ENCODE measurements around the gene MCM5.
A peak's percentile ranks its signal among the peaks of the same experiment; 100 is the strongest.
"Not testable (repeated sequence)": the region's sequence is repeated elsewhere in the genome, so short reads cannot be mapped to it uniquely, and the experiment has no call there.

MCM5 gene

GRCh38 chr22:35379146-35379993 is 20.6 kb upstream of the MCM5 start:
- no peak for DNase-seq

GRCh38 chr22:35380013-35380412 is 19.9 kb upstream of the MCM5 start:
- no peak for DNase-seq

- DNase-seq = peak; percentile 92
Measured at GRCh38 chr22:35380537-35381423, 19.2 kb upstream of the MCM5 start, which contains the start of gene HMOX1. TSS of gene HMOX1 (plus strand) at chr22:35381096. CDS start at chr22:35381174, 78 bp downstream.

DNA sequence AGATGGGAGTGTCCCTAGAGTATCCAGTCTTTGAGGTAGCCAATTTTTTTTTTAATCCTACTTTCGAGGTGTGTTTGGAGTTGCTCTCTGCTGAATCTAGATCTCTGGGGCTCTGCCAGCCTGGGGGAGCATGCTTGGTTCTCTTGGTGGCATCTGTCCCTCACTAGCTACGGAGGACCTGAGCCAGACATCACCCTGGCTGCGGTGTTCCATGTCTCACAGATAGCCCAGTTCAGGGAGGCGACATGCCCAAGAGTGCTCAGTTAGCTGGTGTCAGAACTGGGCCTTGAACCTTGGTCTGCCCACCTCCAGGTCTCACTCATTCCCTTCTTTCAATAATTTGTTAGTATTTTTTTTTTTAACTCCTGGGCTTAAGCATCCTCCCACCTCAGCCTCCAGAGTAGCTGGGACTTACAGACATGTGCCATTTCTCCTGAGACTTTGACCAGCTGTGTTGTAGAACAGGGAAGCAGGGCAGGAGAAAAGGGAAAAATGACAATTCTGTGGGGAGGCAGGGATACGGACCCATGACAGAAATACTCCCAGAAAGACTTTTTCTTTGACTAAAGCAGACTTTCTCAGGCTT is 18.4 kb upstream of the MCM5 start:
- no peak for DNase-seq

DNA sequence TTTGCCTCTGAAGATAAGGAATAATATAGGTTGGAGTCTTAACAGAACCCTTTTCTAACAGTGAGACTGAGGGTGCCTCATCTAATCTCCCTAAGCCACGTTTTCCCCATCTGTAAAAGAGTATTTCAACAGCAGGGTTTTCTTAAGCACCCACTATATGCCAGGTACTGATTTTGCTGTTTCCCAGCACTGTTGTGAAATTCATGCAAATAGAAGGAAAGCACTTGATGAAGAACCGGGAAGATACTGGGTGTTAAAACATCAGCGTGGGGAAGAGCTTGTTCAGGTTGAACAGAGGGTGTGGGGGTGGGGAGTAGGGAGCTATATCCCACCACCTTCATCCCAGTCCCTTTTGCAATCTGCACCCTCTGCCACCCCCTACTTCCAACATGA is 16.3 kb upstream of the MCM5 start:
- no peak for DNase-seq

DNA sequence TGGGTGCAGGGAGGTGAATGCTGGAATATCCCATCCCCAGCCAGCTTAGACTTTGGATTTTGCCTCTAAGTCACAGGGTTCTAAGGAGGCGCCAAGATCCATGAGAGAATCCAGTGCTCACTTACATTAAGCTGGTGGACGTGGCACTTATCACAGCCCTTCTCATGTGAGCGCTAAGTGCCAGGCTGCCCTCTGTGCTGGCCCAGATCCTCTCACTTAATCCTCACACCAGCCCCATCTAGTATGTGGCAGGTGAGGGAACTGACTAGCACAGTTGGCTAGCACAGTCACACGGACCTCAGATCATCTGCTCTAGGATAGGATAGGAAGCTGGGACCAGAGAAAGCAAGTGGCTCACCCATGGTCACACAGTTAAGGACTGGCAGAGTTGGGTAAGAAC is 15.4 kb upstream of the MCM5 start:
- no peak for DNase-seq

- DNase-seq = no peak
Measured at GRCh38 chr22:35384975-35385588, 14.9 kb upstream of the MCM5 start.

DNA sequence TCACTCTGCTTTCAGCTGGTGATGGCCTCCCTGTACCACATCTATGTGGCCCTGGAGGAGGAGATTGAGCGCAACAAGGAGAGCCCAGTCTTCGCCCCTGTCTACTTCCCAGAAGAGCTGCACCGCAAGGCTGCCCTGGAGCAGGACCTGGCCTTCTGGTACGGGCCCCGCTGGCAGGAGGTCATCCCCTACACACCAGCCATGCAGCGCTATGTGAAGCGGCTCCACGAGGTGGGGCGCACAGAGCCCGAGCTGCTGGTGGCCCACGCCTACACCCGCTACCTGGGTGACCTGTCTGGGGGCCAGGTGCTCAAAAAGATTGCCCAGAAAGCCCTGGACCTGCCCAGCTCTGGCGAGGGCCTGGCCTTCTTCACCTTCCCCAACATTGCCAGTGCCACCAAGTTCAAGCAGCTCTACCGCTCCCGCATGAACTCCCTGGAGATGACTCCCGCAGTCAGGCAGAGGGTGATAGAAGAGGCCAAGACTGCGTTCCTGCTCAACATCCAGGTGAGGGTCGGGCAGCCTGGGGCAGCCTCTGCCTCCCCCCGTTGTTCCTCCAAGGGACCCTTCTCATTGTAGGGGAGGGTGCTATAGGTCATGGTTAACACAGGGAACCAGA is 13.2 kb upstream of the MCM5 start:
- DNase-seq = no peak

DNA sequence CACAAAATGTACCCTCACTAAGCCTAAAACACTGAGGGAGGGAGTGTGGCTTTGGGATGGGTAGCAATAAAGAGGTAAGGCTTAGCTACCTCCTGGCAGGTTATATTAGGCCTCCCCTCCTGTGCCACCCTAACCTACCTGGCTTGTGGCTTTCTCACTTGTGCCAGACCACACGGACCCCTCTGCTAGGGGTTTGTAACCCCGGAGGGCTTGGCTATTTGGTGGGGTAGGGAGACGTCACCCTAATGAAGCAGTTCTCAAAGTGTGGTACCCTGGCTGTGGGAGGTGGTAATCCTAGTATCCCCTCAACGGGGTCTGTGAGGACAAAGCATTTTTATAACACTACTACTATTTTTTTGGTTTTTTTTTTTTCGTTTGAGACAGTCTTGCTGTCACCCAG is 9.0 kb upstream of the MCM5 start:
- DNase-seq = no peak

DNA sequence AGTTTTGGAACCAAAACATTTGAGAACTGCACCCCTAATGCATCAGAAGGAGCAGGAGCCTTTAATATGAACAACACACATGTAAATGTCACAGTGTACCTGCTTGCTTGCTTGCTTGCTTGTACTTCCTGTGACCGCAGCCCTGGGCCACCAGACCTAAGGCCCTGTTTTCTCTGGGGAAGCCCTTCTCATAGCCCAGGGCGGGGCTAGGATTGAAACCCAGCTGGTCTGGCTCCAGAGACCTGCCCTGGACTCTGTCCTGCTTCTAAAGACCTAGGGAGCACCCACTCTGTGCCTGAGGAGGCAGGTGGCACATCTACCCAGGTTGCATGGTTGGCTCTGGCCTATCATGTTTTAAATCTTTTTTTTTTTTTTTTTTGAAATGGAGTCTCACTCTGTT is 7.6 kb upstream of the MCM5 start:
- DNase-seq = no peak

DNA sequence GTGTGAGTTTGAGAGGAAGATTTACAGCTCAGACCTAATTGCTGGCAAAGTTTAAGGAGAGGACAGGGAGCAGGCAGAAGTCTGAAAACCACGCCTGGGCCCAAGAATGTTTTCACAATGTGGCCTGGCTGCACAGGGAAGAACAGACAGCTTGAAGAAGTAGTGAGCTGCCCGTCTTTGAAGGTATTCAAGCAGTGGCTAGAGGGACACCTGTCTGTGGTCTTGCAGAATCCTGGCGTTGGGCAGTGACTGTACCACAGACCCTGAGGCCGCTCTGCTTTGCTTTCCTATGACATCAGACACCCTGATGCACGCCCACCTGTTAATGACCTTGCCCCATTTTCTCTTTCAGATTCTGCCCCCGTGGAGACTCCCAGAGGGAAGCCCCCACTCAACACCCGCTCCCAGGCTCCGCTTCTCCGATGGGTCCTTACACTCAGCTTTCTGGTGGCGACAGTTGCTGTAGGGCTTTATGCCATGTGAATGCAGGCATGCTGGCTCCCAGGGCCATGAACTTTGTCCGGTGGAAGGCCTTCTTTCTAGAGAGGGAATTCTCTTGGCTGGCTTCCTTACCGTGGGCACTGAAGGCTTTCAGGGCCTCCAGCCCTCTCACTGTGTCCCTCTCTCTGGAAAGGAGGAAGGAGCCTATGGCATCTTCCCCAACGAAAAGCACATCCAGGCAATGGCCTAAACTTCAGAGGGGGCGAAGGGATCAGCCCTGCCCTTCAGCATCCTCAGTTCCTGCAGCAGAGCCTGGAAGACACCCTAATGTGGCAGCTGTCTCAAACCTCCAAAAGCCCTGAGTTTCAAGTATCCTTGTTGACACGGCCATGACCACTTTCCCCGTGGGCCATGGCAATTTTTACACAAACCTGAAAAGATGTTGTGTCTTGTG is 6.6 kb upstream of the MCM5 start:
- DNase-seq = no peak

- no peak for DNase-seq
Measured at GRCh38 chr22:35394011-35394312, 6.0 kb upstream of the MCM5 start.

- no peak for DNase-seq
Measured at GRCh38 chr22:35394810-35395563, 5.0 kb upstream of the MCM5 start.

DNA sequence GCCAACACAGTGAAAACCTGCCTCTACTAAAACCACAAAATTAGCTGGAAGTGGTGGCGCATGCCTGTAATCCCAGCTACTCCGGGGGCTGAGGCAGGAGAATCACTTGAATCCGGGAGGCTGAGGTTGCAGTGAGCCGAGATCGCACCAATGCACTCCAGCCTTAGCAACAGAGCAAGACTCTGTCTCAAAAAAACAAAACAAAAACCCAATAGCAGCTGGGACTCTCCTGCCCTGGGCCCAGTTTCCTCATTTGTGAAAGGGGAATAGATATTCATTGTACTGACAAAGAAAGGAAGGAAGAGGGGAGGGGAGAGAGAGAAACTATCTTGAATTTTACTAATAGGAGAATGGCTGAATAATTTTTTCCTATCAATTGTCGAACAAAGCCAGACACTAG is 3.3 kb upstream of the MCM5 start:
- DNase-seq = not testable (repeated sequence)

- DNase-seq = no peak
Measured at GRCh38 chr22:35397095-35397904, 2.6 kb upstream of the MCM5 start.

GRCh38 chr22:35398591-35398973 is 1.4 kb upstream of the MCM5 start:
- no peak for DNase-seq

- no peak for DNase-seq
Measured at GRCh38 chr22:35399114-35399677, 744 bp upstream of the MCM5 start.

DNA sequence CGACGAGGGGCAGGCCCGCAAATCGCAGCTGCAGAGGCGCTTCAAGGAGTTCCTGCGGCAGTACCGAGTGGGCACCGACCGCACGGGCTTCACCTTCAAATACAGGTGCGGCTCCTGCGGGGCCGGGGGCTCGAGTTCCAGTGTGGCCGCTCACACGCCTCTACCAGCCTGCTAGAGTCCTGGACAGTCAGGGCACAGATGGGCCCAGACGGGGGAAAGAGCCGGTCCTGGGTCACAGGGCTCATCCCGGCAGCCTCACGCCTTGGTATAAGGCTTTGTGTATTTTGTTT is 506 bp downstream of the MCM5 start:
- DNase-seq = no peak

DNA sequence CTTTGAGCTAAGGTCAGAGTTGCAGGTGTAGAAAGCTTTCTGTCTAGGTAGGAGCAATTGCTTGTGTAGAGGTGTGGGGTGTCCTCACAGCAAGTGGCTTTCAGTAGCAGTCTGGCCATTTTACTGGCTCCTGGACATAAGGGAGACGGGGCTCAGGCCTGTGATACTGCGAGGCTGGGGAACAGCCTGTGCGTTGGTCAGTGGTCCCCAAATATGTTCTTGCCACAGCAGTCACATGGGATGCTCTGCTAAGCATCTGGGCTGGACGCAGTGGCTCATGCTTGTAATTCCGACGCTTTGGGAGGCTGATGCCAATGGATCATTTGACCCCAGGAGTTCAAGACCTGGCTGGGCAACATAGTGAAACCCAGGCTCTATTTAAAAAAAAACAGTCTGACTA is 1.9 kb downstream of the MCM5 start:
- no peak for DNase-seq

DNA sequence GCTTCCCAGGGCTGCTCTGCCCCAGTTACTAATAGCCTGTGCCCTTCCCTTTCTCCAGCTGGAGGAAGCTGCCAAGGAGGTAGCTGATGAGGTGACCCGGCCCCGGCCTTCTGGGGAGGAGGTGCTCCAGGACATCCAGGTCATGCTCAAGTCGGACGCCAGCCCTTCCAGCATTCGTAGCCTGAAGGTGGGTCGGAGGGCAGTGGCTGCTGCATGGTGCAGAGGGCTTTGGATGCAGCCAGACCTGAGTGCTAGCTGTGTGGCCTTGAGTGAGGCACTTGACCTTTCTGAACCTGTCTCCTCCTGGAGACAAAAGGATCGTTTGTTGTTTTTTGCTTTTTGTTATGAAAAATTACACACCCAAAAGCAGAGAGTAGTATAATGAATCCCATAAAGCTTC is 3.4 kb downstream of the MCM5 start:
- DNase-seq = no peak
